NCI-H2107 treated with DMSO at 0.1 percent for 48 hours (cell line): Measurements from ENCODE around the gene DUSP19.

ENCODE experiments used
- DNase-seq: peaks from one replicate; lab custom pipeline; 2025; ENCODE audit not compliant: unreplicated experiment; lab: John Stamatoyannopoulos, UW

Gene DUSP19

DNA sequence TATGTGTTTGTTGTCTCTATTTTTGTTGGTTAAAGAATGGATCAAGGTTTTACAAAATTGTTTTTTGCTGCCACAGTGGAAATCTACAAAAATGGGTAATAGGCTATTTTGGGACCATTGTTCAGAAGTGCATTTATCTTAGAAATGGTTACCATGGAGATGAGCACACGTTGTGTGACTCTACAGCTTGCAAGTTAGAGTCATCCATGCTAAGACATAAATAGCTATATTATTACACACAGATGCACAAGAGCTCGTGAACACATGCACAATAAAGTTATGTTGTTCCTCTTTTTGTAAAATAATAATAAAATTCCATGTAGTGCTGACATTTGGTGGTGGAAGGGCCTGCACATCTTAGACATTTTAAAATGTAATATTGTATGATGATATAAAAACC is 15.5 kb upstream of the DUSP19 start:
- no peak for DNase-seq

DNA sequence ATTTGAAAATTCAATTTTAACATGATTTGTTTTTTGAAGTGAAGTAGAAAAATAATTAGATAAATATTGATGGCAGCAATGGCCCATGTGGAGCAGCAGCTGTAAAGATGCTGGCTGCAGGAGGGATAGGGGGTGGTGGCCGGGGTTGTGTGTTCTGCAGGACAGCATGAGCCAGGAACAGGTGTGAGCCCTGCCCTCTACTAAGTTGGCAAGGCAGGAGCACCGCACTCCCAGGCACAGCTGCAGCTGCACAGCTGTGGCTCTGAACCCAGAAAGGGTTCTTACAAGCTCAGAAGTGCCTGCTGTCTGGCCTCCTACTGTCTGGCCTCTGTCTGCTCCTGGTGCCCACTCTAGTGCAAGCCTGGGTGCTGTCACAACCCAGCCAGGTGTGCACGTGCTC is 10.0 kb upstream of the DUSP19 start:
- DNase-seq = no peak

DNA sequence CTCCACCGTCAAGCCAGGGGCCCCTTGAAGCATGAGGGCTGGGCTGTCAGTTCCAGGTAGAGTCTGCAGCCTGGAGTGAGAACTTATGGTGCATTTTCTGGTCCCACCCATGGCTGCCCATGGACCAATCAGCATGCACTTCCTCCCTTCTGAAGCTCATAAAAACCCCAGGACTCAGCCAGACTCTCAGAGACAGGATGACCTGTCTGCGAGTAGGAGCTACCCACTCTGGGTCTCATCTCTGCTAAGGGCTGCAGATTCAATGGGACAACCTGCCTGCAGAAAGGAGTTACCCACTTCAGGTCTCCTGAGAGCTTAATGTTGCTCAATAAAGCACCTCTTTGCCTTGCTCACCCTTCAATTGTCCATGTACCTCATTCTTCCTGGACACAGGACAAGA is 9.4 kb upstream of the DUSP19 start:
- no peak for DNase-seq

DNA sequence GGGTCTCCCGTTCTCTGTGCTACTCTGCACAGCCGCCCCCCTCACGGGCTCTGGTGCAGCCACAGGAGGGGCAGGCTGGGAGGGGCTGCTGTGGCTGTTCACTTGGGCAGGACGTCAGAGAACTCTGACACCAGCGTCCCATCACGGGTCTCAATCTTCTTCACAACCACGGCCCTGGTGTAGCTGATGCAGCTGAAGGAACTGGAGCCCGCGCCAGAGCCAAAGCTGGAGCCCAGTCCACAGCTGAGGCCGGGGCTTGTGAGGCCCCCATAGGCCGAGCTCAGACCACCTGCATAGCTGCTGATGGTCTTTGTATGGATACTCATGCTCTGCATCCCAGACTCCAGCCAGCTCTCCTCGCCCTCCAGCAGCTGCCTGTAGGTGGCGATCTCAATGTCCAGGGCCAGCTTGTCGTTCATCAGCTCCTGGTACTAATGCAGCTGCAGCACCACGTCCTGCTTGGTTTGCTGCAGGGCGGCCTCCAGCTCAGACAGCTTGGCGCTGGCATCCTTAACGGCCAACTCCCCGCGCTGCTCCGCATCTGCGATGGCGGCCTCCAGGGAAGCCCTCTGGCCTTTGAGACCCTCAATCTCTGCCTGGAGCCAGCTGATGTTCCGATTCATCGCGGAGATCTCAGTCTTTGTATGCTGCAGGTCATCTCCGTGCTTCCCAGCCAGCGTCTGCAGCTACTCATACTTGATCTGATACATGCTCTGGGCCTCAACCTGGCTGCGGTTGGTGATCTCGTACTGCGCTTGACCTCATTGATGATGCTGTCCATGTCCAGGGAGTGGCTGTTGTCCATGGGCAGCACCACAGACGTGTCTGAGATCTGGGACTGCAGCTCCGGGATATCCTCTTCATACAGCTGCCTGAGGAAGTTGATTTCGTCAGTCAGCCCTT is 7.4 kb upstream of the DUSP19 start:
- DNase-seq = no peak

DNA sequence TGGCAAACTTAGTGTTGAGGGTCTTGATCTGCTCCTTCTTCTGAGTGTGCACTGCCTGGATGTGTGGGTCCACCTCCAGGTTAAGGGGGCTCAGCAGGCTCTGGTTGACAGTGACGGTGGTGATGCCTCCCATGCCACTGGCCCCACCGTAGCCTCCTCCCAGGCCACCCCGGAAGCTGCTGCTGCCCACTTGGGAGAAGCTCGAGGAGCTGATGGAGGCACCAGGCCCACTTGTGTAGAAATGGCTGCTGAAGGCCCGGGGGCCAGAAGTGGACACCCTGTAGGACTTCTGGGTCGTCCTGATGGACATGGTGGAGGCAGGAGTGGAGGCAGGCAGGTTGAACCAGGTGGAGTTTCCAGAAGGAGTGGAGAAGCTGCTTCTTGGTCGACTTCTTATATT is 6.4 kb upstream of the DUSP19 start:
- DNase-seq = no peak

DNA sequence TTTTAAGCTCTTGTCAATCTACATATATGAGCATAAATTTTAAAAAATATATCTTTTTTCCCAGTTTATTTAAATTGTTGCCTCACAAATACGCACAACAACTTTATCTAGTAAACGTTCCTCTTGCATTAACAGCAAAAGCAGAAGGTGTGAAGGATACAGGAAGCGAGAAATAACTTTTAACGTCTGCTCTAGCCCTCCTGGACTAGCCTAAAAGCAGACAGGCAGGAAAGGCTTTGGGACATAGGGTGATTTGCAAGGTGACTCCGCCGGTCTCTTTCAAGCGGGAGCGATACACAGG is 434 bp upstream of the DUSP19 start:
- DNase-seq = no peak

DNA sequence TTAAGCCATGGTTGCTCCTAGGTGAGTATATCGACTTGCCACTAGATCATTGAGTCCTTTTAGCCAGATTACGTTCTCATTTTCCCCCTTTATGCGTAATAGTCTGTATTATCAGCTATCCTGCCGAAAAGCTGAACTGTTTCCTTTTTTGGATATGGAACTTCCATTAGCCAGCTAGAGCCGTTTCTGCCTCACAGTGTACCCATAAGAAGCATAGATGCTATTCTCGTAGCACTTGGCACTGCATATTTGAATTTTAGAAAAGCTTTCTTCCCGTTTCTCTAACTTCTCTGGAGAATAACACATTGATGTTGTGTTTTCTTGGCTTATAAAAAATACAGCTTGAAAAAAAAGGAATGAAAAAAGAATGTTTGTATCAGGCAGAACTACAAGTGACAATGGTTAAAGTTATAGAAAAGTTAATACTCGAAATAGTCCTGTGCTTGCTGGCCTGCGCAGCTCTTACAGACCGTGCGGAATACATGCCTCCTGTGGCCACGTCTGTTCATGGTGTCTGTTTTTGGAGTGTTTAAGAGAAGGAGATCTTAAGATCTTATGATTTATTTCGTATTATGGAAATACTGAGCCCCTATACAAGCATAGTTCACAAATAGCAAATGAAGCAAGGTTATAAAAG is 710 bp downstream of the DUSP19 start:
- DNase-seq = no peak

DNA sequence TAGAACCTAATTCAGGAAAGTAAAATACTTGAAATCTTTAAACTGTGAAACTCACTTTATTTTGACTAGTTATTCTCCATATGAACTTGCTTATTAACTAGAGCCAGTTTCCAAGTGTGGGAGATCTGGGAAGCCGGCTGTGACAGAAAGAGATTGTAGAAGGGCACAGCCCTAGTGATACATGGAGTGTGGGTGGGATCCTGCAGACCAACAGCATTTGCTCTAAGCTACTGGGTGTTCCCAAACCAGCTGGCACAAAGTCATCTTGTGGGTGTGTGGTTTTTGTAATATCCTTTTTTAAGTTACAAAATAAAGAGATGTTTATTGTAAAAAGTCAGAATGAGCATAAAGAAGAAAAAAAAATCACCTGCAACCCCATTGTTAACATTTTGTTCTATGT is 3.4 kb downstream of the DUSP19 start:
- no peak for DNase-seq

DNA sequence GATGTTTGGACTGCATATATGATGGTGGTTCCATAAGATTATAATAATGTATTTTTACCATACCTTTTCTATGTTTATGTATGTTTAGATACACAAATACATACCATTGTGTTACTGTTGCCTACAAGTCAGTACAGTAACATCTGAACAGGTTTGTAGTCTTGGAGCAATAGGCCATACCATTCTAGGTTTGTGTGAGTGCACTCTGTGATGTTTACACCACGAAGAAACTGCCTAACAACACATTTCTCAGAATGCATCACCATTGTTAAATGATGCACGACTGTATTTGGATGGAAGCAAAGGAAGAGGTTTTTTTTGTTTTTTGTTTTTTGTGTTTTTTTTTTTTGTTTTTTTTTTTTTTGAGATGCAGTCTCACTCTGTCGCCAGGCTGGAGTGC is 9.5 kb downstream of the DUSP19 start:
- DNase-seq = no peak

DNA sequence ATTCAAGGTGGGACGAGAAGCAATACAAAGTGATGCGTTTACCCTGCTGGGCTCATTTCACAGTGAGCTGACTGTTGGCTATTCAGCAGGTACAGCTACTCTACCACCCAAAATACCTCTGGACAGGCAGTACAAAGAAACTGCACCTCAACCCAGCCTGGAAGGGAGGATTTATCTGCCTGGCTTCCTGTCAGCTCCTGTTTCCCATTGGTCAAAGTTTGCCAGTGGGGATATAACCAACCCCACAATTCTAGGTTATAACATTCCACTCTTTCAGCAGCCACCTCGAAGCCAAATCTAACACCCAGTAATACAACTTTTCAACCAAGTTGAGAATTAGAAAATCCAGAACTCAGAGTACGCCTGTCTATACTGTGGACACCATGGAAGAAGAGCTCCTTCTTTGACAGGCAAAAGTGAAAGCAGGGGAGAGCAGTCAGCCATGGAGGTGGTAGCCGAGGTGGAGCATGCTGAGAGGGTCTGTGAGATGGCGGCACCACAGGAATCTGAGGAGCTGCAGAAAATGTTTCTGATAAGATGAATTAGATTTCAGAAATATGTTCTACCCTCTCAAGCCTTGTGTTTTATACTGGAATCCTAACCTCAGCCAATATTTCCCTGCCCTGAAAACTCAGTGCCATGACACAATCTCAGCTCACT is 10.8 kb downstream of the DUSP19 start:
- no peak for DNase-seq

DNA sequence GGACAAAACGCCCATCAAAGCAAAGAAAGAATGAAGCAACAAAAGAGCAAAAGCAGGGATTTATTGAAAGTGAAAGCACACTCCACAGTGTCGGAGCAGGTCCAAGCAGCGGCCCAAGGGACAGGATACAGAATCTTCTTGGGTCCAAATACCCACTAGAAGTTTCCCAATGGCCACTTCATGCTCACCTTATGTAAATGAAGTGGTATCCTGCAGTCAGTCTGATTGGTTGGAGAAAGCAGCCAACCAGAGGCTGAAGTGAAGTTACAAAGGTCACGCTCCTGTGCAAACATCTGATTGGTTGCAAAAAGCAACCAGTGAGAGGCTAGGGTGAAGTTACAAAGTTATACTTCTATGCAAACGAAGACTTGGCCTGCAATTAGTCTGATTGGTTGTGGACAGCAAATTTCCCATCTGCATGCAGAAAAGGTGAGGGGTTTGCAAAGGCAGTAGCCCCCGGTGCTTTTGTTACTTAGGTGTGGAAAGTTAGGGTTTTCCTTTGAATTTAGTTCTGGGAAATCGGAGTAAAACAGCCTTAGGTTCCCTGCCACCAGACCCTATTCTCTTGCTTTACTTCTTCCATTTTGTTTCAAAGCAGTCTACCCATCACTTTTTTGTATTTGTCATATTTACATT is 12.9 kb downstream of the DUSP19 start:
- DNase-seq = no peak

DNA sequence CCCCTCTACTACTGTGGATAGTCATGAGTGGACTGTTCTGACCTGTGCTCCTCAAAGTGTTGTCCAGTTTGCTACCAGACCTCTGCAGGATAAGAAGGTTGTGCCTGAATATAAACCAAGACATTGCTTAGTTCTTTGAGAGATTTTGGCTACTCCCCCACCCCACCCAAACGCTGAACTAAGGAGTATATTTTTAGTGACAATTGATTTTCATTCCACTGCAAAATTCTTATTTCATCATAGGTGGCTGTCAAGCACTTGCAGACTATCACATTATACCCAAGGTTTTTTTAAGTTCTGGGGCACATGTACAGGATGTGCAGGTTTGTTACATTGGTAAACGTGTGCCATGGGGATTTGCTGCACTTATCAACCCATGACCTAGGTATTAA is 13.4 kb downstream of the DUSP19 start:
- DNase-seq = no peak

DNA sequence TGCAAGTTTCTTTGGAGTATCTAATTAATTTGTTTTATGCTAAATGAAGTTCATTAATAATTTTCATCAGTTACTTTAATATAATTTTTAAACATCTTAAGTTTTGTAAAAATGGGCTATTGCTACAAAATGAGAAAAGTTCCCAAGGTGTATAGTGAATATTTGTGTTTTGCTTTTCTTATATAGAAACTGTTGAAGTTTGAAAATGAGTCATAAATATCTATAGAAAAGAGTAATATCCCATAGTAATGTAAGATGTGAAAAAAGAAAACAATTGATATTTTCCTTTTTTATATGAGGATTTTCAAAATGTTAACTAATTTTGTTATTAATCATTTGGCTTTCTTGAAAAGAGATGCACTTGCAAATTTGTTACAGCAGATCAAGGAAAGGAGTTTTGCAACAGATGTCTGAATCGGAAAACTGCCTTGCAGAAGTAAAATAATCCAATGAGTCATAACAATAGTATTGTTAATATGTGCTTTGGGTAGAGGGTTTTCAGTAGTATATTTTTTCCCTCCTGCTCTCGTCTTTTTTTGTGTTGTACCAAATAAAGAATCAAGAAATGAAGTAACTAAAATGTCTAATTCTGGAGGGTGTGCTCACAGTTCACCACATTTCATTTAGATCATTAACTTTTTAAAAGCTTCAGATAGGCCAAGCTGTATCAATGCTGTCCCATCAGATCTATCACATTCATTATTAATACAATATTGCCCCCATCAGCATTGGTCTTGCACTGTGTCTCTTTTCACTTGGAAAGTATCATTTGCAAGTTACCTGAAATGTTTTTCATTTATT is 15.5 kb downstream of the DUSP19 start:
- no peak for DNase-seq

DNA sequence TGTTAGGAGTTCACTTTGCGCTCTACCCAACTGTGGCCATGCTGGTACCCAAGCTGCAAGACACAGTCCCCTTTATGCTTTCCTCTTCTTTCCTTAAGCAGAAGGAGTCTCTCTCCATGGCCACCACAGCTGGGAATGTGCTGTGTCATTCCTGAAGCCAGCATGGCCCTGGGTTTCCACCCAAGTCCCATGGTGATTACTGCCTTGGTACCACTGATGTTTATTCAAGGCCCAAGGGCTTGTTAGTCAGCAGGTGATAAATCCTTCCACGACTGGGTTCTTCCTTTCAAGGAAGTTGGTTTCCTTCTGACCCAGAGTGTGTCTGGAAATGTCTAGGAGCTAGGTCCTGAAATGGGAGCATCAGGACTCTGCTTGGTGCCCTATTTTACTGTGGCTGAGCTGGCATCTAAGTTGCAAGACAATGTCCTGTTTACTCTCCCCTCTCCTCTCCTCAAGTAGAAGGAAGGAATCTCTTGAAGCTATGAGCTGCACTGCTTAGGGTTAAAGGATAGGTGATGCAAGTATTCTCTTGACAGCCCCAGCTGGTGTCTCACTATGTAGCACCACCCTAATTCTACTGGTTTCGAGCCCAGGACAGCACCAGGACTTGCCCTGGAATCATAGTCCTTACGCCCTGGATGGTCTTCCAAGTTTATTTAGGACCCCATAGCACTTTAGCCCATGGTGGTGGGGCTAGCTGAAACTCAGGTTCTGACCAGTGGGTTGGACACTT is 27.0 kb downstream of the DUSP19 start:
- no peak for DNase-seq

DNA sequence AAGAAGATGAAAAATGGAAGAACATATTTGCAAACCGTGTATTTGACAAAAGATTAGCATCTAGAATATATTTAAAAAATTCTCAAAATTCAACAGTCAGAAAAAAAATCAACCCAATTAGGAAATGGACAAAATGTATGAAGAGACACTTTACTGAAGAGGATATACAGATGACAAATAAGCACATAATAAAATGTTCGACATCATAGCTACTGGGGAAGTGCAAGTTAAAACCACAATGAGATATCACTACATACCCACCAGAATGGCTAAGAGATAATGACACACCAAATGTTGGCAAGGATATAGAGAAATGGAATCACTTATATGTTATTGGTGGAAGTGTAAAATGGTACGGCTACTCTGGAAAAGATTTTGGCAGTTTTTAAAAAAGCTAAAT is 34.0 kb downstream of the DUSP19 start:
- DNase-seq = no peak

DNA sequence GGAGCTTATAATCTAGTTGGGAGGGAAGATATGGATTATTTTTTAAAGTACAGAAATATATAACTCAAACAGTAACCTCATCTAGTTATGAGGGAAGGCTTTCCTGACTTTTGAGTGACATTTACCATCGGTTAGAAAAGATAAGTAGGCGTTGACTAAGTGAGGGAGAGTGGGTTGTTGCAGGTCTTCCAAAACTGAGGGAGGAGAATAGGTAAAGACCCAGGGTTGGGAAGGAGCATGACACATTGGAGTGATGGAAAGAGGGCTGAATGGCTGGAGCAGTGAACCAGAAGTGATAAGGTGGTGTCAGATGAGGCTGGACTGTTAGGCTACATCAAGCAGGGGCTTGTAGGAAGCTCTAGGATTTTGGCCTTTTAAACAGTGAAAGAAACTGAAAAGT is 35.1 kb downstream of the DUSP19 start:
- DNase-seq = no peak

DNA sequence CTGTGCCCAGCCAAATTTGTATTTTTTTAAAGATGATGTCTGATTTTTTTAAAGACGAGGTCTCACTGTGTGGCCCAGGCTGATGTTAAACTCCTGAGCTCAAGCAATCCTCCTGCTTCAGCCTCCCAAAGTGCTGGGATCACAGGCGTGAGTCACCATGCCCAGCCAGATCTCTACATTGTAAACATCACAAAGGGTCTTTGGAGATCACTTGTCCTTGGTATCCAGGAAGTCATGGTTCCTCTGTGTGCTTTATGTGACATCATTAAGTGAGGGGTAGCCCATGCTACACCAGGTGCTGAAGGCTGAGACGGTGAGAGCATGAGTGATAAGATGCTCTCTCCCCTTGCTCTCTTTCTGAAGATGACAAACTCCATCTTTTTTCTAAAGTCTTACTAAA is 38.7 kb downstream of the DUSP19 start:
- DNase-seq = no peak

DNA sequence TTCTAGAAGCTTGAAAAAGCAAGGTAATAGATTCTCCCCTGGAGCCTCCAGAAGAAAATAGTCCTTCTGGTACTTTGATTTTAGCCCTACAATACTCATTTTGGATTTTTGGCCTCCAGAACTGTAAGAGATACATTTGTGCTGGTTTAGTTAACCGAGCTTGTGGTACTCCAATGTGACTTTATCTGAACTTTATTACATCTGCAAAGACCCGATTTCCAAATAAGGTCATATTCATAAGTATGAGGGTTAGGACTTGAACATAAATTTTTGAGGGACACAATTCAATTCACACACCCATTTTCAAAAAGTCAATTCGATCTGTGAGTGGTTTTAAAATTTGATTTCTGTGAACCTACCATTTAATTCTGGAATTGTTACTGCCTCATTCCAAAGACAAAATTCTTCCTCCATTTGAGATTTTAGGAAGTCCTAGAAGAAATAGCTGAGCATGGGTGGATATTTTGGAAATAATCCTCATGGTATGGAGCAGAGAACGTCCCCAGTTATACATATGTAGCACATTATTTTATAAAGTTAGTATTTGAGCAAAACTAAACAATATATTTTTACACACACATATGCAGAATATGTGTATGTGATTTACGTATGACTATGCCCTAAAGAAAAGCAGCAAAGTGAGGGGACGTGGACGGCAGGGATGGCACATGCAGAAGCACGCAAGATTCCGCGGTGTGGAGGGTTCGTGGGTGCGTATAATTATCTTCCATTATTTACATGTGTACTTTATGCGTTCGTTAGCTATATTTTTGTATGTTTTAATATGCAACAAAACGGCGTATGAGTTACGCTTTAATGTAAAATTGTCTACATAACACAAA is 44.8 kb downstream of the DUSP19 start:
- no peak for DNase-seq

DNA sequence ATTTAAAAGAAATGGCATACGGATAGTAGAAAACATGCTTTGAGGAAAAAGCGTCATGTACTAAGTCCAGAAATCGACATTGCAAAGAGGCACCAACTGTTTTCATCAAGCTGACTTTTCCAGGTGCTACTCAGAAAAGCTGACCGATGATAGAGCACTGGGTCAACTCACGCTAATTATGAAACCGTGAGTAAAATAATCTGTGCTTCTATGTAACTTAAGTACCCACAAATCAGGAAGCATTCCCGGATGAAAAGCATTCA is 45.3 kb downstream of the DUSP19 start:
- no peak for DNase-seq
